ENCODE results near the gene CLDND2. TPM values are rescaled to one million over a fixed set of nuclear protein-coding genes. Genes with fewer than 3 reads are reported as not detected.
"Not testable (repeated sequence)": the region's sequence is repeated elsewhere in the genome, so short reads cannot be mapped to it uniquely, and the experiment has no call there.

The CLDND2 gene, protein sequence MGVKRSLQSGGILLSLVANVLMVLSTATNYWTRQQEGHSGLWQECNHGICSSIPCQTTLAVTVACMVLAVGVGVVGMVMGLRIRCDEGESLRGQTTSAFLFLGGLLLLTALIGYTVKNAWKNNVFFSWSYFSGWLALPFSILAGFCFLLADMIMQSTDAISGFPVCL
- total RNA-seq (2014; rRNA removed; shearing (Covaris generic)) = 0.27 and 1.2 TPM in 2 replicates
- polyA plus RNA-seq (2014; cell fraction: nucleus; rRNA removed) = not detected in 2 replicates

DNA sequence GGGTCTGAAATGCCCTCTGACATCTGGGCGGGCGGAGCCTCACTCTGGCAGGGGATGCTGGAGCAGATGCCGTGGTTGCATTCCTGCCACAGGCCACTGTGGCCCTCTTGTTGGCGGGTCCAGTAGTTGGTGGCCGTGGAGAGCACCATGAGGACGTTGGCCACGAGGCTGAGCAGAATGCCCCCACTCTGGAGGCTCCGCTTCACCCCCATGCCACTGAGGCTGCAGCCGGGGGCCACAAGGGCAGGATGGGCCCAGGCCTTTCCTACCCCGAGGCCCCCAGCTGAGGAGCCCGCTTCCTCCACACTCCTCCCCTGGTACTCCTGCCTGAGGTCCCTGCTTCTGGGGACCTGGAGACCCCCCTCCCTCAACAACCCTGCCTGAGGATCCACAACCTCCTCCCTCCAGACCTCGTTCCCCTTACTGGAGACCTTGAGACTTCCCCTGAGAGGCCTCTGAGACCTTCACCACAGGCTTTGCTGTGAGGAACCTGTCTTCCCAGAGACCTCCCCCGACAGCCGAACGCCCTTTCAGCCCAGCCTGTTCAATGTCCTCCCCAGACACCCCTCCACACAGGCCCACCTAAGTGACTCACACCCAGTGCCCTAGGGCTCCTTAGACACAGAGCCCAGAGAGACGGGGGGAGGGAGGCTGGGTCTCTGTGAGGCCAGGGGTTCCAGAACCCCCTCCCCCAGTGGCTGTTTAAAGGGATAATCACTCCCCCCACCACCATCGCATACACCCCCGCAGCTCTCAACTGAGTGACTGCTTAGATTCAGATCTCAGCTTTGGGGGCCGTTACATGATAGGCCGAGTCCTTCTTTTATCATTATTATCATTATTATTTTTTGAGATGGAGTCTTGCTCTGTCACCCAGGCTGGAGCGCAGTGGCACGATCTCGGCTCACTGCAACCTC, at the start of gene CLDND2:
CLDND2 (minus strand) TSS at position 638 of the 917 bp plus-strand sequence; CDS start at position 212, 426 bp downstream.
- DNase-seq (ENCODE audit: extremely low read depth, low read depth) = no peak

DNA sequence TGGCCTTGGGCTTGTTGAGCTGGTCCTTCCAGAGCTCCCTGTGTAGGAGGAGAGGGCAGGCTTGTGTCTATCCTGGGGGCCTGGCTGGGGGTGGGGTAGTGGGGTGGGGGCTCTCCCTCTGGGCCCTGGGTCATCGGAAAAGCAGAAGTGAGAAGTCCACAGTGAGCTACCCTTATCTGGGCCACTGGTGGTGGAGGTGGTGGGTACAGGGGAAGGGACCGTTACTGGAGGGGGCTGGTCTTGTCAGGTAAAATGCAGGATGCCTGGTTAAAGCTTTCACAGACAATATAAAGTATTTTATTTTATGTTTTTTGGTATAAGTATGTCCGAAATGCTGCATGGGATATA, 49.0 kb upstream of the CLDND2 start:
- DNase-seq (ENCODE audit: extremely low read depth, low read depth) = no peak

DNA sequence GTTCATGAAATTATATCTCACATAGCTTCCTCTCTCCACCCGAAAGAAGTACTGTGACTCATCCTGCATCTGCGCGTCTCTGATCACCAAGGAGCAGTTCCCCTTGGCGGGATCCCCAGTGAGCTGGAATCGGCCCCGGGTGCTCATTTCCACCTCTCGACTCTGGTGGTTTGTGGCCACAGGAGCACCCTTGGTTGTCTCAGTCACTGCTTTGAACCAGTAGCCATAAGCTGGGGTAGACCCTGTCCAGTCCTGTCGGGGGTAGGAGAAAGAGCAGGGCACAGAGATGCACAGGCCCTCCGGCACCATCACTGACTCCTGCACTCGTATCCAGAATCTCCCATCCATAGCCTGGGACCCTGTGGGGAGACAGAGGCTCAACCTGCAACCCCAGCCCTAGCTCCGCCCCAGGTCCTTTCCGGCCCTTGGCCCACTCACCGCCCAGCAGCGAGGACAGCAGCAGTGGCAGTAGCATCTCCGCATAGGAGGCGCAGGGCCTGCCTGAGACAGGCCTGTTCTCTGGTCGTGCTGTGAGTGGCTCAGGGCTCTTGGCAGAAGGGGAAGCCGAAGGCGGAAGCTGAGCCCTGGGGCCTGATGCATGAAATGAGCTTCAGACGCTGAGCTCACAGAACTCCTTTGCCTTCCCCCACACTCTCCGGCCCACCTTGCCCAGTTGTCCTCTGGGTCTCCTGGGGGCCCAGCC, 48.5 kb upstream of the CLDND2 start, which contains the start of gene SIGLEC10:
SIGLEC10 (minus strand) TSS at position 536 of the 703 bp plus-strand sequence; CDS start at position 475, 61 bp downstream.
- no peak for DNase-seq (ENCODE audit: extremely low read depth, low read depth)

DNA sequence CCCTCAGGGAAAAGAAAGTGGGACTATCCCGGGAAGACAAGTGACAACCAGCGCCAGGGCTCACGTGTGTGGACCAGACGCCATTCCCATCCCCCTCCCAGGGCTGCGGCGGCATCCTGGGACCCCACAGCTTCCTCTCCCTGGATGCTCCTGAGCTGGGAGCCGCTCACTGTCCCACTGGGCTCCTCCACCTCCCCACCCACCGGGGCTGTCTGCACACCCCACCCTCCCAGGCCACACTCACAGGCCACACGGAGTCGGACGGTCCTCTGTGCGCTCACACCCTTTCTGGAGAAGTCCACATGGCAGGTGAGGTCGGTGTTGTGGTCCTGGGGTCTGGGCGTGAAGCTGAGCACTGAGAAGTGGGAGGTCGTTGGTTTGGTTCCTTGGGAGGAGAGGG, 47.6 kb upstream of the CLDND2 start:
- not testable (repeated sequence) for DNase-seq (ENCODE audit: extremely low read depth, low read depth)

DNA sequence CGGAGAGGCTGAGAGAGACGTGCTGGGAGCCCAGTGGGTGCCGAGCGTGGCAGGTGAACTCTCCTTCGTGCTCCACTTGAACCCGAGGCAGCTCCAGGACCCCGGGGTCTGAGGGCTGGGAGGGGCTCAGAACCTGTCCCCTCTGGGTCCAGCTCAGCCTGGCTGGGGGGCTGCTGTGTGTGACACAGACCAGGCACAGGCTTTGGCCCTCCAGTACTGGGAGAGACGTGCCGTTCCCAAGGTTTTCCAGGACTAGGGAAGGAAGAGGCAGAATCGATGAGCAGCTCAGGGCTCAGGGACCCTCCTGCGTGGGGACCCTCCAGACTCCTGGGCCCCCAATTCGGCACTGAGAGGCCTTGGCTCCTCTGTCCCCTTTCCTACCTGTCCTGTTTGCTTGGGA, 46.4 kb upstream of the CLDND2 start:
- no peak for DNase-seq (ENCODE audit: extremely low read depth, low read depth)

DNA sequence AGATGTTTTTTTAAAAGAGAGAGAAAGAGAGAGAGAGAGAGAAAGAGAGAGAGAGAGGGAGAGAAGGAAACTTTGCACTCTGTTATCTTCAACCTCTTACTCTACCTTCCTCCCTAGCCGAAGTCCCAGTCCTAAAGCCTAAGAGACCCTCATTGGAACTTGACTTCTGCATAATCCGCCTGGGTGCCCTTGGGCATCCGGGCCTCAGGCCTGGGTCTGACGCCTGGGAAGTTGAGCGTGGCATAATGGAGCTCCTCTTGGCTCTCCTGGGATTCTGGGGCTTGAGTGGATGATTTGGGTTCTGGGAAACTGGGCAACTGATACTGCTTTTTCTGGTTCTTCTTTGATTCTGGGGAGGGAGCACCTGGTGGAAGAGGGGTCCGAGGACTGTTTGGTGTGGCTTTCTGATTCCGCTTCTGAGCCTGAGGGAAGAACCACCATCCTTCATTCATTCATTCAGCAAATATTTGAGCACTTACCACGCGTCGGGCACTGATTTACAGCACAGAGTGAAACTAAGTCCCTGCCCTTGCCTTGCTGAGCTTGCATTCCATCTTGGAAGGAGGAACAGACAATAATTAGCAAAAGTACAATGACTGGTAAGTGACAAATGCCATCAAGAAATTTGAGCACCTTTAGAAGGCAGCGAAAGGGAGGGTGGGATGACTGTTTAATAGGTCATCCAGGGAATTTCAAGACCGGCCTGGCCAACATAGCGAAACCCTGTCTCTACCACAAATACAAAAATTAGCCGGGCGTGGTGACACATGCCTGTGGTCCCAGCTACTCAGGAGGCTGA, 42.3 kb upstream of the CLDND2 start:
- no peak for DNase-seq (ENCODE audit: extremely low read depth, low read depth)

DNA sequence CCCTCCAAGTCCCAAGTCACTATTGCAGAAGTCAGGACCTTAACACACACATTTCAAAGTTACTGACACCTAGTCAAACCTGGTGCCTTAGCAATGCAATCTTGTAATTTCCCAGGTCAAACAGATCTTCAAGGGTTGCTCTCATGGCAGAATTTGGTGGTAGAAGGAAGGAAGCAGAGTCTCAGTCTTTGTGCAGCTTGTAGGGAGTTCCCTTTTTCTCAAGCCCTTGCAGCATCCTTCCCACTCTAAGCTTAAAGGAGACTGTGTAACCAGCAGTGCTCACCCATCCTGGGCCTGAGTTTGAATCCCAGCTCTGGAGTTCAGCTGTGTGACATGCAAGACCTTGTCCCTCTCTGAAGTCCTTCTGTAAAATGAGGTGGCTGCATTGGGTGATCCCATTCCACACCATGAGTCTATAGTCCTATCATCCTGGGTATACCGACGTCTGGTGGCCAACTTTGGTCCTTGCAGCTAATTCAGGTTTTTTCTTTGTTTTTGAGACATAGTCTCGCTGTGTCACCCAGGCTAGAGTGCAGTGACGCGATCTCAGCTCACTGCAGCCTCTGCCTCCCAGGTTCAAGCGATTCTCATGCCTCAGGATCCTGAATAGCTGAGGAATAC, 38.8 kb upstream of the CLDND2 start:
- DNase-seq (ENCODE audit: extremely low read depth, low read depth) = peak; percentile 30

DNA sequence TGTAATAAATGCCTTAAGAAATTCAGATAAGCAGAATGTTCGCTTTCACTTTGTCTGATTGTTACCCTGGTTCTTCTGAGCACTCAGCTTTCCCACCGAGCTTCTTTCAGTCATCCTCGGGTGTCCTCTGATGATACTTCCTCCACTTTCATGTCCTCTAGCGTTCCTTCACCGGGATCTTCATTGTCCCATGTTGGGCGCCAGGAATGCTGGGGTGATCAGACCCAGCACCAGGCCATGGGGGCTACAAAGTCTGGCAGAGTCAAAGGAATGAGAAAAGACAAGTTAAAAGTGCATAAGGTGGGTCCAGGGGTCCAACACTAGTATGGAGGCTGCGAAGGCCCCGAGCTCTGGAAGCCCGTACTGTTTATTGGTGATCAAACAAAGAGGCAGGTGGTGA, 33.3 kb upstream of the CLDND2 start:
- no peak for DNase-seq (ENCODE audit: extremely low read depth, low read depth)

DNA sequence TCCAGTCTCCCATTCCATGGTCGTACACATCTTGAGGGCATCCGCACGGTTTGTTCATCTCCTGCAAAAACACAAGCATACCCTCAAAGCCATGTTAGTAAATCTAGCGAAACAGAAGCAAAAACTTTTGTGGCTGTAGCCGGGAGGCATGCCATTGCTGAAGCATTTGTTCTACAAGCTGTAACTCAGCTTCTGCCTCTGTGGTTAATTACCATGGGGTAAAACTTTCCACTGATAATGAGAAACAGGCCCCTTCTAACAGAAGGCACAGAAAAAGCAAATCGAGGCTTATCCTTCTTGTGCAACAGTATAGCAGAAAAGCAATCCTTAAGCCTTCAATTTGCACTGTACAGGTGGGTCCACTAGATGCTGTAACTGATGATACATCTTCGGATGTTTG, 31.1 kb upstream of the CLDND2 start:
- DNase-seq (ENCODE audit: extremely low read depth, low read depth) = not testable (repeated sequence)

DNA sequence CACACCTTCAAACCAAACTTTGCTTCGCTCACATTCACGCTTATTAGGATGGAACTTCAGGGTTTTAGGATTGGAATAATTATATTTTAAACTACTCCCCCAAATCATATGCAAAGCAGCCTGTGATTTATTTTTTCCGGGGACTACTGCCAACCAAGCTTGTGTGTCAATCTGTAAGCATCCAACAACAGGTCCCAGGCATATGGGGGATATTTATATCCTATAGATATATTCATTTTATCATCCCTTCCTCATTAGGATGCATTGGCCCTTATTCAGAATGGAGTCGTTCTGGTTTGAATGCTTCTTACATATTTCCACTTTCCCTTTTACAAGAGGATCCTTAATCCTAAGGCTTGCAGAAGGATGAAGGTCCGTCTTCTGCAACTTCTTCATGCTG, 30.4 kb upstream of the CLDND2 start:
- no peak for DNase-seq (ENCODE audit: extremely low read depth, low read depth)

DNA sequence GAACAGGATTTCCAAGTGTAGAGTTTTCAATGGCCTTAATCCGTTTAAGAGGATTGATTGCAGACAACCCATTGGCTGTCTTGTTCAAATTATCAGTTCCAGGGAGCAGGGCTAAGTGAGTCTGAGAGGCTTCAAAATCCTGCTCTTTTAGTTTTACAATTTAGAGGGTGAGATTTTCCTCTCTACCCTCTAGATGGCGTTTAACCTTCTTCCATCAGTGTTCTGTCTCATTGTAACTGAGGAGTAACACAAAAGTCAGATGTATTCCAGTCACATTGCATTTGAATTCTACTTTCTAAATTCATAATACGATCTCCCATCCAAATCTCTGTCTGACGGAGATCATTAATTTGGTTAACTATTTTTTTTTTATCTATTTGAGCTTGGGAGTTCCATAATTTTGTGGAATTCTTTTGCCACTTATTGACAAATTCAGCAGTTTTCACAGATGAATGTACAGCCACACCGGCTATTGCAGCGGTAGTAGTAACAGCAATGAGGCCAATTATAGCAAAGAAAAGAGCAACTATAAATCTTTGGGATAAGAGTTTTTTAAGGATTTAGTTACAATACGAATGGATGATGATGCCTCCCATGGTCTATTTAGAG, 29.4 kb upstream of the CLDND2 start:
- no peak for DNase-seq (ENCODE audit: extremely low read depth, low read depth)

DNA sequence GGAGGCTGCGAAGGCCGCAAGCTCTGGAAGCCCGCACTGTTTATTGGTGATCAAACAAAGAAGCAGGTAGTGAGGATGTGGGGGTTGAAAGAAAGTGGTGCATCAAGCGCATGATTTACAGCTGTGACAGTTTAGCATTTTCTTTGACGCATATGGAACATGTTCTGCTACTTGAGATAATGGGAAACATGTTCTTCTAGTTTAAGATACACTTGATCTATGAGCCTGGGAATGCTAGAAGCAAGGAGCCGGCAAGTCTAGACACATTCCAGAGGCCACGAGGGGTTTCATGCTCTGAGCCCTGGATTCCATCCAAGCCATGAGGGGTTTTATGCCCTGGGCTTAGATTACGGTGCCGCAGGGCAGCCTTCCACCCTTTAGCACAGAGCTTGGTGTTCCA, 28.6 kb upstream of the CLDND2 start:
- DNase-seq (ENCODE audit: extremely low read depth, low read depth) = not testable (repeated sequence)

DNA sequence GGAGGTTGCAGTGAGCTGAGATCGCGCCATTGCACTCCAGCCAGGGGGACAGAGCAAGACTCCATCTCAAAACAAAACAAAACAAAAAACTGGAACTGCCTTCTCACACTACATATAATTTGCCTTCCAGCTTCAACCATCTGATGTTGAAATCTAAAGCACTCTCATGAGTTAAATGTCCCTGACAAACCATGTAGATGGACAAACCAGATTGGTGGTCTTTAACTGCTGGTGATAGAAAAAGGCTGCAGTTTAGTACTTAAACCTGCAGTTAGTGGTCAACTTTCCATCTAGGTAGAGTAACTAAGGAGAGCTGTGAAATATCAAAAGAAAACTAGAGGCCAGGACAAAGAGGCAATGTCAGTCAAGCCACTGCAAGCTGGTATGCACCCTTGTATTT, 27.4 kb upstream of the CLDND2 start:
- no peak for DNase-seq (ENCODE audit: extremely low read depth, low read depth)

DNA sequence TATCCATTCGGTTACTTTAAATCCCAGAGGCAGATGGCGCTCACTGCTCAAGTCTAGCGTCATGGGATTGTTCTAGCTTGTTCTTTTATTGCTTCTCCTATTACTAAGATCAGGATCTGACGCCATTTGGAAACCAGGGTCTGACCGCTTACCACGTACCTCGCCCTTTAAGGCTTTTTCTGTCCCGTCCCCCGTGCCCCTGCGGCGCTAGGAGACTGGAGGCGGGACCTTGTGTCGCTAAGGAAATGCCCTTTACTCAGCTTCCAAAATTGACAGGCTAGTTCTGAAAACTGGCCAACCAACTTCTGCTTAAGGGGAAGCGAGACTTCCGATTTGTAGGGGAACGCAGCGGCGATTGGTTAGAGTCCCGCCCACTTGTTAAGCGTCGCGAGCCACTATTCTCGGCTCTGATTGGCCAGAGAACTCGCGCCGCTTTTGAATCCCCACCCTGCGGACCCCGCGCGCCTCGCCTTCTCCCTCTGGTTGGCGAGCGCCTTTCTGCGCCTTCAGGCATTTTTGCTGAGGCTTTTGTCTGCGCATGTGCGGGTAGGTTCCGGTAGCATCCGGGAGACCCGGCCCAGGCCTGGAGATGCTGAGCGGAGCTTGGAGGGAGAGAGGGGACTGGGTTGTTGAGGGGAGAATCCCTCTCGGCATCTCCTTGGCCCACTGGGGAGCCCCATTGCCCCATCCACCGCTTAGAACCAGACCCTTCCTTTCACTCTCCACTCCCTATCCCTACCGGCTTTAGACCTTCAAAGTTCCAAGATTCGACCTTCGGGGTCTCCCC, 25.4 kb upstream of the CLDND2 start:
- peak; percentile 97 for DNase-seq (ENCODE audit: extremely low read depth, low read depth)

DNA sequence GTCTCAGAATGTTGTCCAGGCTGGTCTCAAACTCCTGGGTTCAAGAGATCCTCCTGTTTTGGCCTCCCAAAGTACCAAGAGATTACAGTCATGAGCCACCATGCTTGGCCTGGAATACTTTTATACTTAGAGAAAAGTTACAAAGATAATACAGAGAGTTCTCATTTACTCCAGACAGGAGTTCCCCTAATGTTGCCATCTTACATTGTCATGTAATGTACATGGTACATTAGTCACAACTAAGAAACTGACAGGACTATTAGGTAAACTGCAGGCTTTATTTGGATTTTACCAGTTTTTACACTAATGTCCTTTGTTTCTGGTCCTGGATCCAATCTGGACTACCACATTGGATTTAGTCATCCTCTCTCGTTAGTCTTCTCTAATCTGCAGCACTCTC, 23.9 kb upstream of the CLDND2 start:
- DNase-seq (ENCODE audit: extremely low read depth, low read depth) = no peak

DNA sequence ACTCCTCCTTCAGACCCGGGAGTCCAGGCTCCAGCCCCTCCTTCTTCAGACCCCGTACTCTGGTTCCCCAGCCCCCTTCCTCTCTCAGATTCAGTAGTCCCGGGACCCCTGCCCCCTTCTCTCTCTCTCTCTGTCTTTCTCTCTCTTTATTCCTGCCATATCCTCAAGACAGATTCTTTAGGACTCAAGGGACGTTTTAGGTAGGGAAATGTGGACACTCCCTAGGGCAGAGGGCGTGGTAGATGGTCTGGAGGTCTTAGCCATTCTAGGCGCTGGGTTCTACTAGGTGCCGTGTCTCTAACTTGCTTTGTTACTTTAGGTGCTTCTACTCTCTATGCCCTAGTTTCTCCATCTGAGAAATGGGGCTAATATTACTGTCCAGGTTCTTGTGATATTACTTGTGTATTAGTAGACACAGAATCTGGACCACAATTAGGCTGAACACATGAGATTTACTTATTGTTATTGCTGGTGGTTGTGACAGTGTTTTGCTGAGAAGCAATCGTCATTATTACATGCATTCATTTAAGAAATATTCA, 22.3 kb upstream of the CLDND2 start:
- no peak for DNase-seq (ENCODE audit: extremely low read depth, low read depth)

DNA sequence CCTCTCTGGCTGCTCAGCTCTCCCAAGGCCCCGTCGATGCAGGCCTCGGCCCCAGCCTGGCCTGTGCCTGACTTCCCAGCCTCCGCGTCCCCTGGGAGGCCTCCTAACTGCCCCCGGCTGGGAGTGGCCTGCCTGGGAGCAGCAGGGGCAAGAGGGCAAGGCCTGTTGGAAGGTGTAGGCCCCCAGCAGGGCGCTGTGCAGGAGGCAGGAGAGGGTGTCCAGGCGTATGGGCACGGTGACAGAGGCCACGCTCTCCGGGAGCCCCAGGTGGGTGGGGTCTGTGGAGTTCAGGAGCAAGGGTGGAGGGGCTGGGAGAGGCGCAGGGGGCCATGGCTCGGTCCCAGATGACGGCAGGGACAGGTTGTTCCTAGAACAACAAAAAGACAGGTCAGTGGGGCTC, 20.3 kb upstream of the CLDND2 start:
- DNase-seq (ENCODE audit: extremely low read depth, low read depth) = no peak

DNA sequence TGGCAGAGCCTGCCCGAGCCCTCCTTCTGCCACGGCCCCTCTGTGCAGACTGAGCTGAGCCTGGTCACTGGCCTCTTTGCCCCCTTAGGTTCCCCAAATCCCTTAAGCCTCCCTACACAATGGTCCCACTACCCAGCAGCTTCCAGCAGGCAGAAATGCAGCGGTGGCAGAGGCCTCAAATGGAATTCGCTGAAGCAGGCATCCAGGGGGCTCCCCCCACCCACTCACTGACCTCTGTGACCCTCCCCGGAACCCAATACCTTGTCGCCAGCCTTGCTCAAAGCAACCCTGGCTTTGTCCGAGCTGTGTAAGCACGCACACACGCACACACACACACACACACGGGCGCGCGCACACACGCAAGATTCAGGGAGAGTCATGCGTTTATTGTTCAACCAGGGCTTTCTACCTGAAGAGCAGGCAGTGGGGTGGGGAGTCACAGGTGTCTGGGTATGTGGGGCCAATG, 19.2 kb upstream of the CLDND2 start, which contains the start of gene LIM2:
LIM2 (minus strand) TSS at position 51 of the 466 bp plus-strand sequence. CDS start 531 bp downstream, outside the sequence.
- DNase-seq (ENCODE audit: extremely low read depth, low read depth) = no peak

Data from NCI-H460 (cell line).